Measurements from ENCODE around the gene NECAB2.

DNA sequence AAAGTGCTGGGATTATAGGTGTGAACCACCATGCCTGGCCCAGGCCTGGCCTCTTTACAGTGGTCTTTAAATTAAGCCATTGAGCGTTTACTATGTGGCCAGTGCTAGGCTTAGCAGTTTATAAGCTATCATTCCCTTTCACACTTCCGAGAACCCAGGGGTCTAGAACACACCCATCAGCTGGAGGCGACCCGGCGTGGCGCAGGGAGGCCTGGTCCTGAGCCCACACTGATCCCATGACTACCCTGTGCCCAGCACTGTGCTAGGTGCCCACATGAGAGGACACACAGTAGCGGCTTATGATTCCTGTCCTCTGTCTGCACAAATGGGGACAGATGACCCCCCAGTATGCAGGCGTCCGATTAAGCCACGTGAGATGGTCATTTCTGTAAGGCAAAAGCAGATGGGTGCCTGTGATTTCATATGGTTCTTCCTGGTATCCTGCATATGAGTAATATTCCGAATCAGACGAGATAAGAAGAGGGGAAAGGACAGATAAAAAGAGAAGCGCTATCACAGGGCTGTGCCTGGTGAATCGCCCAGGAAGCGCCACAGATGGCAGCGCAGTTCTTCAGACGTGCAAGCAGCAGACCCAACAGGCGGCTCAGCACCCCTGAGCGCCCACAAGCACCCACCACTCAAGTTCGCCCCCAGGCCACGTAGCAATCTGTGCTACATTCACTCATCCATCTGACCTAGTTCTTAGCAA, 9.8 kb upstream of the NECAB2 start:
- TF ChIP-seq EZH2phosphoT487 (IDR thresholded peaks at IDR 0.05; ENCODE audit: insufficient read depth, low read depth) = no peak
- no peak for TF ChIP-seq EZH2 (IDR thresholded peaks at IDR 0.05; ENCODE audit: insufficient read depth, poor library complexity, severe bottlenecking)

Data from GM23248 (cell line).